GM10266 (cell line): ENCODE measurements around the gene ZNF592.

ENCODE experiments used
- DNase-seq: peaks from one replicate; pipeline ENCODE4 v3.0.0; 2012; ENCODE audit errors: extremely low spot score
- CTCF ChIP-seq: IDR thresholded peaks from 2 replicates; pipeline ENCODE4 v1.5.1; 2012; ENCODE audit warnings: mild to moderate bottlenecking, low read depth; ENCODE audit not compliant: control insufficient read depth, insufficient read depth; ENCODE audit errors: missing control alignments

The ZNF592 gene

GRCh38 chr15:84834969-84835368 lies 86.6 kb downstream of the ZNF592 start:
- TF ChIP-seq CTCF = no peak

GRCh38 chr15:84835661-84836337 lies 87.4 kb downstream of the ZNF592 start:
- DNase-seq = no peak
- TF ChIP-seq CTCF = no peak

More at GRCh38 chr15:84834969-84835368, 86.6 kb downstream of the ZNF592 start:
- DNase-seq = no peak

GRCh38 chr15:84836844-84837243 lies 88.5 kb downstream of the ZNF592 start:
- DNase-seq = no peak
- no peak for TF ChIP-seq CTCF

- no peak for DNase-seq
- no peak for TF ChIP-seq CTCF
Measured at GRCh38 chr15:84839714-84840113, 91.3 kb downstream of the ZNF592 start.

GRCh38 chr15:84840255-84840654 lies 91.9 kb downstream of the ZNF592 start:
- TF ChIP-seq CTCF = no peak
- no peak for DNase-seq

GRCh38 chr15:84840741-84841429 lies 92.5 kb downstream of the ZNF592 start:
- no peak for DNase-seq
- TF ChIP-seq CTCF = no peak

- DNase-seq = no peak
- no peak for TF ChIP-seq CTCF
Measured at GRCh38 chr15:84842781-84843180, 94.4 kb downstream of the ZNF592 start.
